Astrocyte of the cerebellum (primary cell): ENCODE measurements around the gene GABRG3.

Source experiments
- DNase-seq: peaks from one replicate; pipeline ENCODE4 v3.0.0-alpha.2; 2011; ENCODE audit warnings: low read depth
- H3K4me3 ChIP-seq: 2 replicates; pipeline ENCODE4 v1.5.1; 2011; ENCODE audit warnings: mild to moderate bottlenecking, low read depth, low read length, moderate library complexity
- CTCF ChIP-seq: IDR thresholded peaks from 2 replicates; pipeline ENCODE4 v1.5.1; 2012; ENCODE audit warnings: low read length, low read depth, moderate library complexity, mild to moderate bottlenecking; ENCODE audit errors: missing control alignments
- in situ Hi-C: cut with HindIII; loops from 2 replicates; pipeline ENCODE4 v1.10.0; 2017; ENCODE audit warnings: low sequenced_read_pairs

The GABRG3 gene

GRCh38 chr15:27237319-27237939, 266.4 kb downstream of the GABRG3 start:
- in situ Hi-C loops = no loop called here
- TF ChIP-seq CTCF = no peak
- DNase-seq = no peak
- H3K4me3 ChIP-seq = no peak overlapping the region

DNA sequence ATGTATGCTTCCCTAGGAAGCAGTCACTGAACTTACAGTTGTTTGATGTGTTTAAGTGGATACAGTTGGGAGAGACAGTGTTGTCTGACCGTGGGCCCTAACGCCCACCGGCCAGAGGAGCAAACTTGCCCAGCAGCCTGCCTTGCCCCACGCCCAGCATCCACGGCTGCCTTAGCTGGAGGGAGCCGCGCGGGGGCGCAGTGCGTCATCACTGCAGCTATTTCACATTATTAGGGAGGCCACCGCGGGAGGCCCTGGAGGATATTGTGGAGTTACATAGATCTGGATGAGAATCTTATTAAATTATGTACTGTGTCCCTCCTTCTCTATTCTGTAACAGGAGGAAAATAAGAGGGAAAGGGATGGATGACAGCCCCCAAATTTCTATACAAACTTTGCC, 267.2 kb downstream of the GABRG3 start:
- in situ Hi-C loops = no loop called here
- no peak for TF ChIP-seq CTCF
- no peak for DNase-seq

DNA sequence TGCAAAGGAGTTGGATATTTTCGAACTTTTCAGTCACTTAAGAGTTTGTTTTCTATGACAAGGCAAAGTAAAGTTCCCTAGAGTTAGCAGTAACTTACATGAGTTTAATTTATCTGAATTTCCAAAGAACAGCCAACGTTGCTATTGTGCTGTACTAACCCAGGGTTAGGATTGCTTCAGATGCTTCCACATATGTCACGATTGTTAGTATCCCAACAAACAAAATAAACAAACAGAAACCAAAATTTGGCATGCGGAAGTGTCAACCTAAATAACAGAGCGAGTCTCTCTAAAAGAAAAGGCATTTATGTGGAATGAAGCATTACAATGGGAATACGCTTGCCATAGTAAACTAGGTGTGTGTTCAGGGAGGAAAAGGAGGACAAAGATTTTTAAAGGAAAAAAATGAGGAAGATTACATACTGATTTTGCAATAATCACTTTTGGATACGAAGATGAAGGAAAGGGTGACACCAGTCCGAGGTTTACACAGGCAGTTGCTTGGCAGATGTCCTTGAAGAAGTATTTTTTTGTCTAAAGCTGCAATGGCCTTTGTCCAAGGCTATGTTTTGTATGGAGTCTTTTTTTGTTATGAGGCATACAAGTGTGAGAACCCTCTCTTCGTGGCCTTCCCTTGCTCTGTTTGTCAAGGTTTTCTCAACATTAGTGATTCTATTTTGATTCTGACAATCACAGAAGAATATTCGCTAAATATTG, 267.9 kb downstream of the GABRG3 start:
- in situ Hi-C loops = no loop called here
- no peak for DNase-seq
- no peak overlapping the region for H3K4me3 ChIP-seq
- no peak for TF ChIP-seq CTCF

More for the DNA sequence above, 267.2 kb downstream of the GABRG3 start:
- H3K4me3 ChIP-seq = no peak overlapping the region

GRCh38 chr15:27241943-27242342, 271.0 kb downstream of the GABRG3 start:
- H3K4me3 ChIP-seq = no peak overlapping the region
- TF ChIP-seq CTCF = no peak
- DNase-seq = no peak
- in situ Hi-C loops = no loop called here

DNA sequence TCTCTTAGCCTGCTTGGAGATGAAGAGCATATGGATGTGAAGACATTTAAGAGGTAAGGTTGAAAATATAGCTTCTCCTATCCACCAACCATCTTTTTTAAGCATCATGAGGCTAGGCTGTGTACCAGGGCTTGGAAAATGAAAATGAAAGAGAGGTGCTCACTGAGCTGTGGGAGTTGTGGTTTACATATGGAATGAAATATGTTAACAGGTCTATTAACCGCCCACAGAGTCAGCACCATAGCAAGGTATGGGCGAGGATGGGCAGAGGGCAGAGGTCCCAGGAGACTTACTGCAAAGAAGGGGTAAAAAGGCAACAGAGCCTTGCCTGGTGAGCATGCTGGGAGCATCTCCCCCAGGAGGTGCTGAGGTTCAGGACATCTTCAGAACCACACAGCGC, 273.1 kb downstream of the GABRG3 start:
- TF ChIP-seq CTCF = no peak
- no peak for DNase-seq
- no peak overlapping the region for H3K4me3 ChIP-seq
- in situ Hi-C loops = no loop called here

DNA sequence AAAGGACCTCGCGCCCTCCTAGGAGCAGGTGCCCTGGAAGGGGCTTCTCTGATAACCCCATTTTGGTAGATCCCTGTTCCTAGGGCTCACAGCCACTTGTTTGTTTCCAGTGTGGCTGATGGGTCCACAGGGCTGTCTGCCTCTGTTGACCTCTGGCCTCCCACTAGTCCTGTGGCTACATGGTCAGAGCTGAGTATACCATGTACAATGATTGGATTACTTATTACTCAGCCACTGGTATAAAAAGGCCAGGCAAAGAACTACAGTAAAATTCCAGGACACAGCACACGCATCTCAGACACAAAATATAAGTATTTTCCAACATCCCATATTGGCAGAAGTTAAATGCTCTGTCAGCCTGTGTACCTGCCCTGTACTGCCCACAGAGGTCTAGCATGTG, 277.3 kb downstream of the GABRG3 start:
- no peak for DNase-seq
- no peak overlapping the region for H3K4me3 ChIP-seq
- TF ChIP-seq CTCF = no peak
- in situ Hi-C loops = no loop called here
